Breast epithelium (tissue), 4 donors: ENCODE measurements around the gene GNAQ. TPM values are rescaled to one million over a fixed set of nuclear protein-coding genes. Genes with fewer than 3 reads are reported as not detected.

Experiments
- DNase-seq, 2 donors: peaks; one replicate each; pipeline ENCODE4 v3.0.0-alpha.2; 2019; ENCODE audit warnings: low spot score in 2 of 2
- H3K27ac ChIP-seq, 2 donors: fragments of 200-600 bp; sonication (generic) in 1 of 2; one replicate each; pipeline ENCODE4 v1.5.1; 2016 to 2019; ENCODE audit warnings: mild to moderate bottlenecking in 1 of 2
- H3K27me3 ChIP-seq, 2 donors: fragments of 200-600 bp; sonication (generic) in 1 of 2; one replicate each; pipeline versions ENCODE4 v1.5.1 to v1.6.0; 2017 to 2019; ENCODE audit warnings: control low read depth in 1 of 2, mild to moderate bottlenecking in 1 of 2
- H3K36me3 ChIP-seq: fragments of 200-600 bp; one replicate; pipeline ENCODE4 v1.5.1; 2019
- H3K4me1 ChIP-seq, 2 donors: fragments of 200-600 bp; sonication (generic); one replicate each; pipeline ENCODE4 v1.5.1; 2016 to 2019; ENCODE audit warnings: control low read depth in 1 of 2
- H3K4me3 ChIP-seq, 3 donors: fragments of 200-600 bp; sonication (generic); 1 replicate in 2 of 3; 2 replicates in 1 of 3; pipeline ENCODE4 v1.5.1; 2016 to 2019; ENCODE audit warnings: mild to moderate bottlenecking in 3 of 3, moderate library complexity in 2 of 3
- H3K9me3 ChIP-seq, 2 donors: fragments of 200-600 bp; sonication (generic) in 1 of 2; one replicate each; pipeline ENCODE4 v1.5.1; 2016 to 2019; ENCODE audit warnings: control low read depth in 1 of 2
- CTCF ChIP-seq, 3 donors: fragments of 450-650 bp; IDR thresholded peaks; one replicate each; pipeline ENCODE4 v1.5.1; 2016 to 2017; ENCODE audit warnings: antibody characterized with exemption in 3 of 3, mild to moderate bottlenecking in 3 of 3, moderate library complexity in 3 of 3
- POLR2A ChIP-seq: fragments of 450-650 bp; IDR thresholded peaks from one replicate; pipeline ENCODE4 v1.6.1; 2016; ENCODE audit warnings: antibody characterized with exemption, mild to moderate bottlenecking, moderate library complexity
- POLR2AphosphoS5 ChIP-seq, 3 donors: sonication (generic); formaldehyde crosslinking; IDR thresholded peaks; one replicate each; pipeline ENCODE4 v1.6.1; 2017; ENCODE audit warnings: antibody characterized with exemption in 3 of 3
- intact Hi-C: fragments of 100-400 bp; cut with DNase I; formaldehyde crosslinking; loops from one replicate; pipeline ENCODE4 v1.15.1; 2023; ENCODE audit warnings: low total_unique reads
- total RNA-seq, 3 donors: library from RNA; depleted of rRNA; stranded (reverse); fragments of >200 nt; gene quantifications; one replicate each; pipeline ENCODE4 v1.1.0, GENCODE V29; 2016

GNAQ gene
- total RNA-seq, 3 donors from 2014 or later: 39.0 to 49.3 (median 47.2) TPM

GRCh38 chr9:78021697-78022096, 9.9 kb downstream of the GNAQ start:
- intact Hi-C loops: no loop called here
- no peak overlapping the region for H3K4me3 ChIP-seq
- no peaks in the 10 kb centered on the region for H3K9me3 ChIP-seq
- H3K4me1 ChIP-seq: peaks cover 0 to 9% of the 10 kb centered on the region in 2 donors
- TF ChIP-seq POLR2AphosphoS5 (IDR thresholded peaks at IDR 0.05) (no peak), CTCF (IDR thresholded peaks at IDR 0.05) (no peak), POLR2A (no peak)
- H3K36me3 ChIP-seq: no peaks in the 10 kb centered on the region
- H3K27me3 ChIP-seq: no peaks in the 10 kb centered on the region
- no peak for DNase-seq
- H3K27ac ChIP-seq: no peak overlapping the region

- intact Hi-C loops: no loop called here
- Histone ChIP-seq H3K27ac (no peak overlapping the region), H3K4me1 (no peaks in the 10 kb centered on the region), H3K27me3 (no peaks in the 10 kb centered on the region), H3K9me3 (no peaks in the 10 kb centered on the region), H3K36me3 (no peaks in the 10 kb centered on the region), H3K4me3 (no peak overlapping the region)
- DNase-seq: no peak
- TF ChIP-seq CTCF (IDR thresholded peaks at IDR 0.05) (no peak), POLR2A (no peak), POLR2AphosphoS5 (IDR thresholded peaks at IDR 0.05) (no peak)
Measured at GRCh38 chr9:78017190-78017693, 14.4 kb downstream of the GNAQ start.

GRCh38 chr9:78015241-78015640, 16.4 kb downstream of the GNAQ start:
- no peaks in the 10 kb centered on the region for H3K9me3 ChIP-seq
- no peak overlapping the region for H3K4me3 ChIP-seq
- no peaks in the 10 kb centered on the region for H3K36me3 ChIP-seq
- TF ChIP-seq CTCF (IDR thresholded peaks at IDR 0.05) (no peak), POLR2A (no peak)
- no peaks in the 10 kb centered on the region for H3K4me1 ChIP-seq
- intact Hi-C loops: no loop called here
- no peaks in the 10 kb centered on the region for H3K27me3 ChIP-seq
- DNase-seq: no peak
- no peak overlapping the region for H3K27ac ChIP-seq

- intact Hi-C loops: no loop called here
- Histone ChIP-seq H3K4me1 (no peaks in the 10 kb centered on the region), H3K36me3 (no peaks in the 10 kb centered on the region), H3K27ac (no peak overlapping the region), H3K27me3 (no peaks in the 10 kb centered on the region), H3K4me3 (no peak overlapping the region), H3K9me3 (no peaks in the 10 kb centered on the region)
- no peak for DNase-seq
- TF ChIP-seq POLR2AphosphoS5 (IDR thresholded peaks at IDR 0.05): no peak
- TF ChIP-seq POLR2A: no peak
- no peak for TF ChIP-seq CTCF (IDR thresholded peaks at IDR 0.05)
Measured at GRCh38 chr9:78014776-78015175, 16.8 kb downstream of the GNAQ start.

- intact Hi-C loops: no loop called here
Measured at GRCh38 chr9:78013934-78014333, 17.7 kb downstream of the GNAQ start.

More at GRCh38 chr9:78013934-78014333, 17.7 kb downstream of the GNAQ start:
- no peak overlapping the region for H3K27ac ChIP-seq
- H3K36me3 ChIP-seq: no peaks in the 10 kb centered on the region
- no peaks in the 10 kb centered on the region for H3K9me3 ChIP-seq
- H3K27me3 ChIP-seq: no peaks in the 10 kb centered on the region
- no peak for TF ChIP-seq CTCF (IDR thresholded peaks at IDR 0.05)
- TF ChIP-seq POLR2AphosphoS5 (IDR thresholded peaks at IDR 0.05): no peak
- no peak for TF ChIP-seq POLR2A
- no peak overlapping the region for H3K4me3 ChIP-seq
- no peak for DNase-seq
- H3K4me1 ChIP-seq: no peaks in the 10 kb centered on the region
